Upper lobe of left lung (tissue), 4 donors: ENCODE data around the gene HTR5A.

Experiments used
- POLR2A ChIP-seq, 4 donors: fragments of 450-650 bp; IDR thresholded peaks; one replicate each; pipeline ENCODE4 v1.5.1; 2016 to 2017; ENCODE audit warnings: antibody characterized with exemption in 4 of 4, mild to moderate bottlenecking in 2 of 4
- TF ChIP-seq, protein P1 (sequence below), 6 experiments: fragments of 450-650 bp in 4 of 6; fragments of 200-600 bp in 2 of 6; sonication (generic) in 2 of 6; IDR thresholded peaks; one replicate each; pipeline ENCODE4 v1.5.1; 2016 to 2019; ENCODE audit warnings: antibody characterized with exemption in 6 of 6

DNA sequence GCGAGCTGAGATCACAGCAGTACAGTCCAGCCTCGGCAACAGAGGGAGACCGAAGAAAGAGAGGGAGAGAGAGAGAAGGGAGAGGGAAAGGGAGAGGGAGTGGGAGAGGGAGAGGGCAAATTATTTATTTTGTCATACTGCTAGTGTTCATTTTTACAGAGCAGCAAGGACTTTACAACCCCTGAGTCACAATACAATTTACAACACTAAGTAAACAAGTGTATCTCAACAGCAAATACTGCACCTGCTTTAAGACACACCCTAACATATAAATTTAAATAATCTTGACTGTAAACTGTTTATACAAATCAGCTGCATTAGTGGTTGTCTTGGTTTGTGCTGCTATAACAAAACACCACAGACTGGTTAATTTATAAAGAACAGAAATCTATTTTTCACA, 27.2 kb downstream of the HTR5A start:
- TF ChIP-seq, protein P1, sequence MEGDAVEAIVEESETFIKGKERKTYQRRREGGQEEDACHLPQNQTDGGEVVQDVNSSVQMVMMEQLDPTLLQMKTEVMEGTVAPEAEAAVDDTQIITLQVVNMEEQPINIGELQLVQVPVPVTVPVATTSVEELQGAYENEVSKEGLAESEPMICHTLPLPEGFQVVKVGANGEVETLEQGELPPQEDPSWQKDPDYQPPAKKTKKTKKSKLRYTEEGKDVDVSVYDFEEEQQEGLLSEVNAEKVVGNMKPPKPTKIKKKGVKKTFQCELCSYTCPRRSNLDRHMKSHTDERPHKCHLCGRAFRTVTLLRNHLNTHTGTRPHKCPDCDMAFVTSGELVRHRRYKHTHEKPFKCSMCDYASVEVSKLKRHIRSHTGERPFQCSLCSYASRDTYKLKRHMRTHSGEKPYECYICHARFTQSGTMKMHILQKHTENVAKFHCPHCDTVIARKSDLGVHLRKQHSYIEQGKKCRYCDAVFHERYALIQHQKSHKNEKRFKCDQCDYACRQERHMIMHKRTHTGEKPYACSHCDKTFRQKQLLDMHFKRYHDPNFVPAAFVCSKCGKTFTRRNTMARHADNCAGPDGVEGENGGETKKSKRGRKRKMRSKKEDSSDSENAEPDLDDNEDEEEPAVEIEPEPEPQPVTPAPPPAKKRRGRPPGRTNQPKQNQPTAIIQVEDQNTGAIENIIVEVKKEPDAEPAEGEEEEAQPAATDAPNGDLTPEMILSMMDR (IDR thresholded peaks at IDR 0.05) = no peak
- no peak for TF ChIP-seq POLR2A (IDR thresholded peaks at IDR 0.05)
